Astrocyte (in vitro differentiated cells and primary cell): ENCODE results near the gene PANX2. TPM values are rescaled to one million over a fixed set of nuclear protein-coding genes. Genes with fewer than 3 reads are reported as not detected.
A peak's percentile ranks its signal among the peaks of the same experiment; 100 is the strongest.

ENCODE experiments used
- DNase-seq: peaks from one replicate; pipeline ENCODE4 v3.0.0-alpha.2; 2010; ENCODE audit warnings: low read depth
- FAIRE-seq: peaks from 2 replicates; lab custom pipeline; 2011; peaks lifted over from hg19 to GRCh38; lab: Jason Lieb, UNC
- H2AFZ ChIP-seq: 2 replicates; pipeline ENCODE4 v1.6.0; 2012; ENCODE audit warnings: low read depth, low read length, inconsistent platforms
- H3K27ac ChIP-seq: 2 replicates; pipeline ENCODE4 v1.5.1; 2011; ENCODE audit warnings: low read depth, low read length, inconsistent platforms
- H3K27me3 ChIP-seq: 2 replicates; pipeline ENCODE4 v1.6.0; 2011; ENCODE audit warnings: low read length, inconsistent platforms; ENCODE audit not compliant: insufficient read depth
- H3K36me3 ChIP-seq: 2 replicates; pipeline ENCODE4 v1.5.1; 2011; ENCODE audit warnings: low read length, inconsistent platforms; ENCODE audit not compliant: insufficient read depth
- H3K4me1 ChIP-seq: 2 replicates; pipeline ENCODE4 v1.5.1; 2011; ENCODE audit warnings: low read length, inconsistent platforms; ENCODE audit not compliant: insufficient read depth
- H3K4me2 ChIP-seq: 2 replicates; pipeline ENCODE4 v1.6.0; 2012; ENCODE audit warnings: low read length, inconsistent platforms
- H3K4me3 ChIP-seq: 2 replicates; pipeline ENCODE4 v1.5.1; 2011; ENCODE audit warnings: low read depth, mild to moderate bottlenecking, low read length, inconsistent platforms; ENCODE audit not compliant: insufficient read depth
- H3K79me2 ChIP-seq: 2 replicates; pipeline ENCODE4 v1.6.0; 2012; ENCODE audit warnings: mild to moderate bottlenecking, low read length, inconsistent platforms; ENCODE audit not compliant: insufficient read depth
- H3K9ac ChIP-seq: 2 replicates; pipeline ENCODE4 v1.6.0; 2012; ENCODE audit warnings: mild to moderate bottlenecking, low read length, inconsistent platforms
- H3K9me3 ChIP-seq: 2 replicates; pipeline ENCODE4 v1.5.1; 2012; ENCODE audit warnings: low read depth, mild to moderate bottlenecking, low read length, inconsistent platforms; ENCODE audit not compliant: insufficient read depth
- H4K20me1 ChIP-seq: 2 replicates; pipeline ENCODE4 v1.6.0; 2012; ENCODE audit warnings: low read length, inconsistent platforms; ENCODE audit not compliant: insufficient read depth
- H3K27ac Mint-ChIP-seq: one replicate; pipeline ENCODE4 v1.8.0; 2021; ENCODE audit warnings: mild to moderate bottlenecking, mixed read lengths; ENCODE audit not compliant: unreplicated experiment
- H3K27me3 Mint-ChIP-seq: one replicate; pipeline ENCODE4 v1.8.0; 2021; ENCODE audit warnings: low read depth, mixed read lengths; ENCODE audit not compliant: unreplicated experiment
- H3K36me3 Mint-ChIP-seq: one replicate; pipeline ENCODE4 v1.8.0; 2021; ENCODE audit warnings: low read depth, mixed read lengths; ENCODE audit not compliant: unreplicated experiment
- H3K4me1 Mint-ChIP-seq: one replicate; pipeline ENCODE4 v1.8.0; 2021; ENCODE audit warnings: low read depth, mixed read lengths; ENCODE audit not compliant: unreplicated experiment
- H3K4me3 Mint-ChIP-seq: one replicate; pipeline ENCODE4 v1.8.0; 2021; ENCODE audit warnings: mild to moderate bottlenecking, moderate library complexity, mixed read lengths; ENCODE audit not compliant: unreplicated experiment
- H3K9me3 Mint-ChIP-seq: one replicate; pipeline ENCODE4 v1.8.0; 2021; ENCODE audit warnings: mild to moderate bottlenecking, mixed read lengths; ENCODE audit not compliant: unreplicated experiment
- EZH2 ChIP-seq: IDR thresholded peaks from 2 replicates; pipeline ENCODE4 v1.6.1; 2012; ENCODE audit warnings: mild to moderate bottlenecking, low read length, inconsistent platforms; ENCODE audit not compliant: insufficient read depth
- total RNA-seq: library from RNA; stranded (reverse); gene quantifications from 2 replicates; pipeline ENCODE4 v1.2.1, GENCODE V29; 2021
- TF ChIP-seq, protein P1 (sequence below): IDR thresholded peaks from 2 replicates; pipeline ENCODE4 v1.5.1; 2011; ENCODE audit warnings: low read depth, mild to moderate bottlenecking, inconsistent platforms, low read length, moderate library complexity; ENCODE audit not compliant: insufficient read depth

Gene PANX2
- total RNA-seq, 1 donor from 2014 or later: 2.3 TPM

DNA sequence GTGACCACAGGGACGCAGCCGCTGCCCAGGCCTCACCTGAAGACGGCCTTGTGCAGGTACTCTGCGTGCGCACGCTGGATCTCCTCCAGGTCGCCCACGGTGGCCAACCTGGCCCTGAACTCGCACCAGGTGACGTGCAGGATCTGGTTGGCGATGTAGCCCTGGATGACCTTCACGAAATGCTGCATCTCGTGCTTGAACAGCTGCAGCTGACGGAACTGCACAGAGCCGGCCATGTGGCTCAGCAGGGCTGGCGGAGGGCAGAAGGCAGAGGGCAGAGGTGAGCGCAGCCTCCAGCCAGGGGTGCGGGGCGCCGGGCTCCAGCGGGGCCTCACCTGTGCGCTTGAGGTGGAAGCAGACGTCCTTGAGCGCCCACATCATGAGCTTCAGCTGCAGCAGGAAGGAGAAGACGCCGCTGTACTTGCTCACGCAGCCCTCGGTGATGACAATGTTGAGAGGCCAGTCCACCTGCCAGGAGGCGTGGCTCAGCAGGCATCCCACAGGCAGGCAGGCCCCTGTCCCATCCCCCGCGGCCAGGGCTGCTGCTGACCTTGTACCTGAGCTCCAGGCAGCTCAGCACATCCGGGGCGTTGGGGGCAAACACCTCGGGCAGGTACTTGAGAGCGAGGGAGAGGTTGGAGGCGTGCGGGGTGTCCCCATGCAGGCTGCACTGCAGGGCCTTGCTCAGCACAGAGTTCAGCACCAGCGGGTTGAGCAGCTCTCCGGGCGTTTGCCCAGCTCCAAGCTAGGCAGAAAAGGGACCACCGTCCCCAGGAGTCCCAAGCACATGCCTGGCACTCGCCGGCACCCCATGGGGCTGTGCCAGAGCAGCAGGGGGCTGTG lies 47.8 kb downstream of the PANX2 start:
- Histone ChIP-seq H2AFZ (no peak overlapping the region), H3K79me2 (peaks cover 21% of the 10 kb centered on the region), H3K27me3 (no peaks in the 10 kb centered on the region), H3K36me3 (peaks cover 8% of the 10 kb centered on the region), H3K9me3 (no peaks in the 10 kb centered on the region), H3K4me2 (no peak overlapping the region), H3K27ac (no peak overlapping the region), H3K4me1 (no peaks in the 10 kb centered on the region), H4K20me1 (peaks cover 63% of the 10 kb centered on the region), H3K4me3 (no peak overlapping the region), H3K9ac (no peak overlapping the region)
- Mint-ChIP-seq H3K4me3 (no peak overlapping the region), H3K27me3 (no peaks in the 10 kb centered on the region), H3K36me3 (peaks cover 8% of the 10 kb centered on the region), H3K27ac (no peak overlapping the region), H3K4me1 (peaks cover 2% of the 10 kb centered on the region), H3K9me3 (no peaks in the 10 kb centered on the region)
- TF ChIP-seq EZH2: no peak
- TF ChIP-seq, protein P1, sequence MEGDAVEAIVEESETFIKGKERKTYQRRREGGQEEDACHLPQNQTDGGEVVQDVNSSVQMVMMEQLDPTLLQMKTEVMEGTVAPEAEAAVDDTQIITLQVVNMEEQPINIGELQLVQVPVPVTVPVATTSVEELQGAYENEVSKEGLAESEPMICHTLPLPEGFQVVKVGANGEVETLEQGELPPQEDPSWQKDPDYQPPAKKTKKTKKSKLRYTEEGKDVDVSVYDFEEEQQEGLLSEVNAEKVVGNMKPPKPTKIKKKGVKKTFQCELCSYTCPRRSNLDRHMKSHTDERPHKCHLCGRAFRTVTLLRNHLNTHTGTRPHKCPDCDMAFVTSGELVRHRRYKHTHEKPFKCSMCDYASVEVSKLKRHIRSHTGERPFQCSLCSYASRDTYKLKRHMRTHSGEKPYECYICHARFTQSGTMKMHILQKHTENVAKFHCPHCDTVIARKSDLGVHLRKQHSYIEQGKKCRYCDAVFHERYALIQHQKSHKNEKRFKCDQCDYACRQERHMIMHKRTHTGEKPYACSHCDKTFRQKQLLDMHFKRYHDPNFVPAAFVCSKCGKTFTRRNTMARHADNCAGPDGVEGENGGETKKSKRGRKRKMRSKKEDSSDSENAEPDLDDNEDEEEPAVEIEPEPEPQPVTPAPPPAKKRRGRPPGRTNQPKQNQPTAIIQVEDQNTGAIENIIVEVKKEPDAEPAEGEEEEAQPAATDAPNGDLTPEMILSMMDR: no peak
- DNase-seq (no peak), FAIRE-seq (no peak)

DNA sequence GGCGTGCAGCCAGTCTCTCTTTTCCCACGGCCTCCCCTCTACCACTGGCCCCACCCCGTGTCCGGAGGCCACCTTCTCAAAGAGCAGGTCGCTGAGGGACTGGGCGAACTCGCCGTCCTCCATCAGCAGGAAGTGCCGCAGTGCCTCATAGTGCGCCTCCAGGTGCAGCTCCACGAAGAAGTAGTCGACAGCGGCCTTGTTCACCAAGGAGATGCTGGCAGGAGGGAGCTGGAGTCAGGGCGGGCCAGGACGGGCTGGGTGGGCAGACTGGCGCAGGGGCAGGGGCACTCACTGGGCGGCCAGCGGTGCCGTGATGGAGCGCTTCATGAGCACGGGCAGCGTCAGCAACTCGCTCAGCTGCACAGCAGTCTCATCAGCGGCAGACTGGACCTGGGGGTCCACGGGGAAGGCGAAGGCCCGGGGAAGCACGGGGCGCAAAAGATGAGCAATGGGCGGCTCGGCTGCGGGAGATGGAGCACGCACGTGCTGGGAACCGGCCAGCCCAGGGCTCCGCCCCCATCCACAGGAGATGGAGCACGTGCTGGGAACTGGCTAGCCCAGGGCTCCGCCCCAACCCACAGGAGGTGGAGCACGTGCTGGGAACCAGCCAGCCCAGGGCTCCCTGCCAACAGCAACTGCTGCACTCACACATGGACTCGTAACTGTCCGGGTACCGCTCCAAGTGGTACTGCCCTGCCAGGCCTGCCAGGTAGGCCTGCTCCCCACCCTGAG lies 48.6 kb downstream of the PANX2 start:
- TF ChIP-seq EZH2: no peak
- TF ChIP-seq, protein P1: no peak
- H3K27me3 Mint-ChIP-seq: no peaks in the 10 kb centered on the region
- no peaks in the 10 kb centered on the region for H3K4me1 ChIP-seq
- no peak overlapping the region for H3K9ac ChIP-seq
- H3K9me3 ChIP-seq: no peaks in the 10 kb centered on the region
- no peaks in the 10 kb centered on the region for H3K9me3 Mint-ChIP-seq
- H3K36me3 ChIP-seq: peaks cover 10% of the 10 kb centered on the region
- H3K27me3 ChIP-seq: no peaks in the 10 kb centered on the region
- peaks cover 10% of the 10 kb centered on the region for H3K36me3 Mint-ChIP-seq
- H2AFZ ChIP-seq: no peak overlapping the region
- H3K79me2 ChIP-seq: peaks cover 16% of the 10 kb centered on the region
- H3K4me3 Mint-ChIP-seq: no peak overlapping the region
- no peak overlapping the region for H3K27ac ChIP-seq
- no peak overlapping the region for H3K27ac Mint-ChIP-seq
- no peak for FAIRE-seq
- DNase-seq: peak; percentile 51
- H3K4me2 ChIP-seq: no peak overlapping the region
- H3K4me1 Mint-ChIP-seq: peaks cover 2% of the 10 kb centered on the region
- peaks cover 61% of the 10 kb centered on the region for H4K20me1 ChIP-seq
- no peak overlapping the region for H3K4me3 ChIP-seq
